ENCODE data around the gene GJA4. TPM values are rescaled to one million over a fixed set of nuclear protein-coding genes. Genes with fewer than 3 reads are reported as not detected.

GJA4 gene
- total RNA-seq, result 2.5 and 3.8 TPM in 2 replicates
- 3.7 and 7.7 TPM in 2 replicates for polyA plus RNA-seq

DNA sequence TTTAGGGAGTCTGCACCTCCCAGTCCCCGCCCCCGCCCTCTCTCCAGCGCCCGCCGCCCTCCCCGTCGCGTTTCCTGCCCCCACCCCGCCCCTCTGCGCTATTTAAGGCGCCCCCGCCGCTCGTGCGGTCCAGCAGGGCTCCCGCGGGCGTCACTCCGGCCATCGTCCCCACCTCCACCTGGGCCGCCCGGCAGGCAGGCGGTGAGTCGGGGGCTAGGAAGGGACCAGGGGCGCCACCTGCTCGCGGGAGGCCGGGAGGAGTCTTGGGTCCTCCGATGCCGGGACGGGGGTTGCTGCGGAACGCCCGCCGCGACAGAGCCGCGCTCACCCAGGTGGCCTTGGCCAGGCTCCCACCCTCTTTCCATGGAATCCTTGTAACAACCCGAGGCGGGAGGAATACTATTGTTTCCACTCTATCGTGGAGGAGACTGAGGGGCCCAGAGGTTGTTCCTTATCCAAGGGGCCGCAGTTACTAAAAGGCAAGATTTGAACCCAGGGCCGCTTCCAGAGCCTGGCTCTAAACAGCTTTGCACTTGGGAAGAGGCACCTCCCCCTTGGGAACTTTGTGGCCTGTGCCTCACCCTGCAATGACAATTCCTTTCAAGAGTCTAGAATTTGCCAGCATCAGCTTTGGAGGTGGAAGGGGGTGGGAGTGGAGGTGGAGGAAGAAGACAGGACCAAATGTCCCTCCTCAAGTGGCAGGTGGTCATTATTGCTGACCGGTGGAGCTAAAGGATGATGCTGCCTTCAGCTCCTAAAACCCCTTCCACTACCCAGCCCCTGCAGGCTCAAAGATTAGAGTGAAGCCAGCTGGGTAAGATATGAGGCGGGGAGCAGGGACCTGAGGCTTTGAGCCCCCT, at the start of gene GJA4:
Gene GJA4 (plus strand): TSS at position 132 of the 860 bp plus-strand sequence. CDS start 1,215 bp downstream, outside the sequence.
- no peak within 1 kb of the TSS for H2AFZ ChIP-seq

DNA sequence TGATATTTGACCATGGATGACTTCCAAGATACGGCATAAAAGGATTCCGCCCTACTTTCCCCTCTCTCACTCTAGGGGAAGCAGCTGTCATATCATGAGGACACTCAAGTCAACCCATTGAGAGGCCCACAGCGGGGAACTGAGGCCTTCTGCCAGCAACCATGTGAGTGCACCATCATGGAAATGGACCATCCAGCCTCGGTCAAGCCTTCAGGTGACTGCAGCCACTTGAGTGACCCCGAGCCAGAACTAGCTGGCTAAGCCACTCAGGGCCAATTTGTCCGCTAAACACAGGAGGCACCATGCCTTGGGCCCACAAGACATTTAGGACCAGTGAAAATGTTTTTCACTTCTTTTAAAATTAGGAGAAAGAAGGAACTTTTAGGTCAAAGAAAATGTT, 49.0 kb upstream of the GJA4 start:
- Histone ChIP-seq H3K9me2 (replicated peaks; ENCODE audit: insufficient read depth) (no peaks in the 10 kb centered on the region), H3K9me3 (ENCODE audit: low read depth) (no peaks in the 10 kb centered on the region), H3K27ac (no peak overlapping the region), H3K27me3 (no peaks in the 10 kb centered on the region), H2AFZ (no peak overlapping the region), H3K79me2 (no peaks in the 10 kb centered on the region), H3K4me1 (ENCODE audit: insufficient read depth) (peaks cover 10% of the 10 kb centered on the region), H4K20me1 (ENCODE audit: insufficient read depth, poor library complexity, severe bottlenecking) (no peaks in the 10 kb centered on the region), H3K4me3 (no peak overlapping the region), H3K36me3 (replicated peaks; ENCODE audit: insufficient read depth, low read depth) (no peaks in the 10 kb centered on the region), H3K4me2 (no peak overlapping the region)
- no peak for DNase-seq (ENCODE audit: low spot score)
- TF ChIP-seq, protein P1, sequence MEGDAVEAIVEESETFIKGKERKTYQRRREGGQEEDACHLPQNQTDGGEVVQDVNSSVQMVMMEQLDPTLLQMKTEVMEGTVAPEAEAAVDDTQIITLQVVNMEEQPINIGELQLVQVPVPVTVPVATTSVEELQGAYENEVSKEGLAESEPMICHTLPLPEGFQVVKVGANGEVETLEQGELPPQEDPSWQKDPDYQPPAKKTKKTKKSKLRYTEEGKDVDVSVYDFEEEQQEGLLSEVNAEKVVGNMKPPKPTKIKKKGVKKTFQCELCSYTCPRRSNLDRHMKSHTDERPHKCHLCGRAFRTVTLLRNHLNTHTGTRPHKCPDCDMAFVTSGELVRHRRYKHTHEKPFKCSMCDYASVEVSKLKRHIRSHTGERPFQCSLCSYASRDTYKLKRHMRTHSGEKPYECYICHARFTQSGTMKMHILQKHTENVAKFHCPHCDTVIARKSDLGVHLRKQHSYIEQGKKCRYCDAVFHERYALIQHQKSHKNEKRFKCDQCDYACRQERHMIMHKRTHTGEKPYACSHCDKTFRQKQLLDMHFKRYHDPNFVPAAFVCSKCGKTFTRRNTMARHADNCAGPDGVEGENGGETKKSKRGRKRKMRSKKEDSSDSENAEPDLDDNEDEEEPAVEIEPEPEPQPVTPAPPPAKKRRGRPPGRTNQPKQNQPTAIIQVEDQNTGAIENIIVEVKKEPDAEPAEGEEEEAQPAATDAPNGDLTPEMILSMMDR (IDR thresholded peaks at IDR 0.05; ENCODE audit: poor library complexity), result no peak
- TF ChIP-seq EZH2 (IDR thresholded peaks at IDR 0.05; ENCODE audit: borderline replicate concordance) (no peak), EZH2phosphoT487 (IDR thresholded peaks at IDR 0.05; ENCODE audit: low read depth, severe bottlenecking, unreplicated experiment) (no peak)
- 87% methylated on average over 6 of the region's 6 CpGs for whole genome bisulfite sequencing (ENCODE audit: low lambda C conversion rate, missing lambda C conversion rate)

More for the DNA sequence above, at the start of gene GJA4:
- no peaks in the 10 kb centered on the region for H3K9me2 ChIP-seq (replicated peaks; ENCODE audit: insufficient read depth)
- H3K4me2 ChIP-seq, result peak within 1 kb of the TSS; percentile 75
- H4K20me1 ChIP-seq (ENCODE audit: insufficient read depth, poor library complexity, severe bottlenecking), result no peaks in the 10 kb centered on the region
- H3K79me2 ChIP-seq, result no peaks in the 10 kb centered on the region
- peaks cover 22% of the 10 kb centered on the region for H3K27me3 ChIP-seq
- 15% methylated on average over 38 of the region's 45 CpGs for WGBS (ENCODE audit: low lambda C conversion rate, missing lambda C conversion rate)
- H3K36me3 ChIP-seq (replicated peaks; ENCODE audit: insufficient read depth, low read depth), result no peaks in the 10 kb centered on the region
- TF ChIP-seq, protein P1 (IDR thresholded peaks at IDR 0.05; ENCODE audit: poor library complexity), result no peak
- TF ChIP-seq EZH2 (IDR thresholded peaks at IDR 0.05; ENCODE audit: borderline replicate concordance), result peak; percentile 37
- H3K9me3 ChIP-seq (ENCODE audit: low read depth), result no peaks in the 10 kb centered on the region
- H3K4me3 ChIP-seq, result no peak within 1 kb of the TSS
- H3K4me1 ChIP-seq (ENCODE audit: insufficient read depth), result no peaks in the 10 kb centered on the region
- no peak for DNase-seq (ENCODE audit: low spot score)
- no peak within 1 kb of the TSS for H3K27ac ChIP-seq

DNA sequence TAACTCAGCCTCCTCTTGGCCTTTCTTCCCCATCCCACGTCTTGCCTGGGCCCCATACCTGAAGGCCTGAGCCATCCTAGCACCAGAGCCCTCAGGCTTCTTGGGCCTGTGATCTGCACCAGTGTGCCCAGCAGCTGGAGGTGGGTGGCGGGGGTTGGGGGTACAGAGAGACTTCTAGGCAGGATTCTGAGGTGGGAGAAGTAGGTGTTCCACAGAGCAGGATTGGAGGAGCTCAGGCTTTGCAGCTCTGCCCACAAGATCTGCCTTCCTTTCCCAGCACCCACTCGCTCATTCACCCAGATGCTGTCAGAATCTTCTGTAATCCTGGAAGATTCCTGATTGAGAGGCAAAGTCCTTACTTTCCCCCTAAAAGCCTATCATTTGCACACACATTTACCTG, 47.9 kb upstream of the GJA4 start:
- Histone ChIP-seq H3K4me3 (no peak overlapping the region), H3K27me3 (no peaks in the 10 kb centered on the region), H3K4me1 (ENCODE audit: insufficient read depth) (peaks cover 10% of the 10 kb centered on the region), H3K4me2 (no peak overlapping the region), H3K27ac (no peak overlapping the region), H3K9me2 (replicated peaks; ENCODE audit: insufficient read depth) (no peaks in the 10 kb centered on the region), H3K36me3 (replicated peaks; ENCODE audit: insufficient read depth, low read depth) (no peaks in the 10 kb centered on the region), H3K79me2 (no peaks in the 10 kb centered on the region), H3K9me3 (ENCODE audit: low read depth) (no peaks in the 10 kb centered on the region), H4K20me1 (ENCODE audit: insufficient read depth, poor library complexity, severe bottlenecking) (no peaks in the 10 kb centered on the region), H2AFZ (no peak overlapping the region)
- TF ChIP-seq EZH2 (IDR thresholded peaks at IDR 0.05; ENCODE audit: borderline replicate concordance), result no peak
- TF ChIP-seq, protein P1 (IDR thresholded peaks at IDR 0.05; ENCODE audit: poor library complexity), result no peak
- 79% methylated on average over 3 of the region's 3 CpGs for WGBS (ENCODE audit: low lambda C conversion rate, missing lambda C conversion rate)
- no peak for DNase-seq (ENCODE audit: low spot score)
